Lung (tissue), 12 donors: ENCODE measurements around the gene NRROS. TPM values are rescaled to one million over a fixed set of nuclear protein-coding genes. Genes with fewer than 3 reads are reported as not detected.

Experiments used
- ATAC-seq: fragments of 200-7000 bp; cut with Tn5 transposase; one replicate; pipeline ENCODE4 v1.9.1; 2020; ENCODE audit warnings: moderate number of reproducible peaks; ENCODE audit not compliant: insufficient read depth, low FRiP score
- DNase-seq, 3 donors: peaks; one replicate each; pipeline ENCODE4 v3.0.0-alpha.2; 2013 to 2017
- H3K27ac ChIP-seq, 2 donors: one replicate each; pipeline ENCODE4 v1.5.1; 2013; ENCODE audit warnings: mild to moderate bottlenecking in 2 of 2, moderate library complexity in 2 of 2, control low read depth in 1 of 2, inconsistent platforms in 1 of 2, low read depth in 1 of 2, low read length in 1 of 2
- H3K27me3 ChIP-seq, 3 donors: one replicate each; pipeline ENCODE4 v1.5.1; 2013; ENCODE audit warnings: low read length in 2 of 3; ENCODE audit not compliant: control insufficient read depth in 3 of 3, insufficient read depth in 3 of 3
- H3K36me3 ChIP-seq, 4 donors: one replicate each; pipeline ENCODE4 v1.5.1; 2013; ENCODE audit warnings: low read length in 4 of 4, mild to moderate bottlenecking in 1 of 4, moderate library complexity in 1 of 4; ENCODE audit not compliant: control insufficient read depth in 4 of 4, insufficient read depth in 4 of 4
- H3K4me1 ChIP-seq, 5 donors: one replicate each; pipeline ENCODE4 v1.5.1; 2013; ENCODE audit warnings: low read length in 5 of 5, mild to moderate bottlenecking in 2 of 5, moderate library complexity in 1 of 5; ENCODE audit not compliant: control insufficient read depth in 5 of 5, insufficient read depth in 5 of 5
- H3K4me3 ChIP-seq: one replicate; pipeline ENCODE4 v1.5.1; 2013; ENCODE audit warnings: mild to moderate bottlenecking, control low read depth, moderate library complexity
- H3K9ac ChIP-seq, 2 donors: one replicate each; pipeline ENCODE4 v1.5.1; 2013; ENCODE audit warnings: low read length in 2 of 2, control low read depth in 1 of 2; ENCODE audit not compliant: insufficient read depth in 1 of 2
- H3K9me3 ChIP-seq, 4 donors: one replicate each; pipeline ENCODE4 v1.5.1; 2013; ENCODE audit warnings: low read length in 3 of 4, mild to moderate bottlenecking in 1 of 4, moderate library complexity in 1 of 4; ENCODE audit not compliant: control insufficient read depth in 4 of 4, insufficient read depth in 3 of 4
- CTCF ChIP-seq: IDR thresholded peaks from 2 replicates; pipeline ENCODE4 v1.5.1; 2012; ENCODE audit warnings: mild to moderate bottlenecking; ENCODE audit errors: control extremely low read depth, extremely low read depth
- WGBS, 2 donors: extraction: QIAGEN DNeasy Blood & Tissue Kit; methylation state at CpG; one replicate each; pipeline ENCODE4 v1.1.7; 2013; 5-methylcytosine and 5-hydroxymethylcytosine counted together
- polyA plus RNA-seq, 2 donors: library from polyadenylated mRNA; stranded (reverse); fragments of 200-250 nt; gene quantifications; one replicate each; pipeline ENCODE4 v1.2.1, GENCODE V29; 2013
- total RNA-seq, 2 donors: library from RNA; depleted of rRNA in 1 of 2; stranded (reverse); fragments of >200 nt in 1 of 2; gene quantifications; one replicate each; pipeline ENCODE4 v1.2.1, GENCODE V29; 2014 to 2021
- donor health status: control.
- donor health status: control.
- donor health status: Bipolar disorder and iron deficiency.
- donor health status: healthy.
- donor health status: DM: yes; HTN: yes; CAD: no.

Gene NRROS
- total and polyA plus RNA-seq, 4 donors, result 6.6 to 17.6 (median 13.0) TPM

GRCh38 chr3:196694941-196695848 lies 55.7 kb downstream of the NRROS start:
- H3K36me3 ChIP-seq, result no peaks in the 10 kb centered on the region
- H3K27ac ChIP-seq, result peak overlapping the region in 1 of 2 donors; percentile 40
- WGBS, 2 donors, result 92 to 94% methylated on average over 16 to 17 of the region's 17 CpGs
- H3K27me3 ChIP-seq, result no peaks in the 10 kb centered on the region
- no peak for DNase-seq
- no peak overlapping the region for H3K9ac ChIP-seq
- no peak overlapping the region for H3K4me3 ChIP-seq
- TF ChIP-seq CTCF, result no peak
- no peaks in the 10 kb centered on the region for H3K9me3 ChIP-seq
- peaks cover 0 to 4% (median 0%) of the 10 kb centered on the region in 5 donors for H3K4me1 ChIP-seq
- no peak for ATAC-seq

- peaks cover 0 to 3% (median 0%) of the 10 kb centered on the region in 5 donors for H3K4me1 ChIP-seq
- no peak overlapping the region for H3K4me3 ChIP-seq
- DNase-seq, result no peak
- no peaks in the 10 kb centered on the region for H3K27me3 ChIP-seq
- H3K9me3 ChIP-seq, result no peaks in the 10 kb centered on the region
- H3K27ac ChIP-seq, result no peak overlapping the region
- no peaks in the 10 kb centered on the region for H3K36me3 ChIP-seq
- WGBS, 2 donors, result 90 to 93% methylated on average over 5 of the region's 5 CpGs
- ATAC-seq, result no peak
- no peak for TF ChIP-seq CTCF
- no peak overlapping the region for H3K9ac ChIP-seq
Measured at GRCh38 chr3:196695849-196696226, 56.3 kb downstream of the NRROS start.

GRCh38 chr3:196697270-196697669 lies 57.8 kb downstream of the NRROS start:
- WGBS, 2 donors, result 94 to 95% methylated on average over 5 of the region's 5 CpGs
- ATAC-seq, result no peak
- no peak overlapping the region for H3K9ac ChIP-seq
- no peak overlapping the region for H3K27ac ChIP-seq
- no peak for DNase-seq
- peaks cover 0 to 3% (median 0%) of the 10 kb centered on the region in 5 donors for H3K4me1 ChIP-seq
- H3K4me3 ChIP-seq, result no peak overlapping the region
- H3K9me3 ChIP-seq, result no peaks in the 10 kb centered on the region
- no peak for TF ChIP-seq CTCF
- H3K36me3 ChIP-seq, result no peaks in the 10 kb centered on the region
- H3K27me3 ChIP-seq, result no peaks in the 10 kb centered on the region
